Endothelial cell of umbilical vein (primary cell): ENCODE results near the gene KIAA0930. TPM values are rescaled to one million over a fixed set of nuclear protein-coding genes. Genes with fewer than 3 reads are reported as not detected.

Source experiments
- BruUV-seq: library from RNA; stranded (reverse); fragments of 400-500 nt; replicated peaks from 2 replicates; lab custom pipeline; 2021; lab: Mats Ljungman, UMichigan
- CTCF ChIA-PET: fragments of 300-600, 350-600 bp; sonication (Branson Sonifier 250); formaldehyde crosslinking; loops from one replicate; lab custom pipeline; 2021; ENCODE audit warnings: antibody characterized with exemption, inconsistent platforms; lab: Charles Lee
- POLR2A ChIA-PET: fragments of 300-600, 350-600 bp; sonication (Branson Sonifier 250); formaldehyde crosslinking; loops from one replicate; lab custom pipeline; 2021; ENCODE audit warnings: antibody characterized with exemption, inconsistent platforms; lab: Charles Lee
- DNase-seq: peaks from one replicate; pipeline ENCODE4 v3.0.0-alpha.2; 2011; ENCODE audit warnings: low read depth, low spot score
- FAIRE-seq: peaks from 2 replicates; lab custom pipeline; 2011; peaks lifted over from hg19 to GRCh38; lab: Jason Lieb, UNC
- H2AFZ ChIP-seq: 2 replicates; pipeline ENCODE4 v1.6.0; 2012; ENCODE audit warnings: low read depth, low read length, control low read depth, inconsistent platforms
- H3K27ac ChIP-seq: 2 replicates; pipeline ENCODE4 v1.5.1; 2011; ENCODE audit warnings: low read depth, mild to moderate bottlenecking, control low read depth, low read length, moderate library complexity; ENCODE audit not compliant: insufficient read depth
- H3K27me3 ChIP-seq, 2 experiments: 2 replicates each; pipeline versions ENCODE4 v1.6.0 to v1.6.1; 2011; ENCODE audit warnings: low read length in 2 of 2, mixed read lengths in 1 of 2; ENCODE audit not compliant: control insufficient read depth in 2 of 2, insufficient read depth in 2 of 2
- H3K36me3 ChIP-seq, 2 experiments: 2 replicates in 1 of 2; 3 replicates in 1 of 2; pipeline ENCODE4 v1.5.1; 2011; ENCODE audit warnings: low read length in 2 of 2, mild to moderate bottlenecking in 1 of 2, moderate library complexity in 1 of 2; ENCODE audit not compliant: control insufficient read depth in 2 of 2, insufficient read depth in 2 of 2; ENCODE audit errors: extremely low read depth in 1 of 2
- H3K4me1 ChIP-seq: 3 replicates; pipeline ENCODE4 v1.5.1; 2011; ENCODE audit warnings: mild to moderate bottlenecking, low read length; ENCODE audit not compliant: control insufficient read depth, insufficient read depth; ENCODE audit errors: extremely low read depth
- H3K4me2 ChIP-seq: 2 replicates; pipeline ENCODE4 v1.6.1; 2011; ENCODE audit warnings: low read length, control low read depth, mixed read lengths; ENCODE audit not compliant: insufficient read depth
- H3K4me3 ChIP-seq, 3 experiments: fragments of 200-600 bp in 1 of 3; sonication (generic), shearing (Covaris generic) in 1 of 3; replicated peaks in 1 of 3; 2 replicates each; pipeline ENCODE4 v1.5.1; 2011 to 2016; ENCODE audit warnings: control low read depth in 3 of 3, low read length in 3 of 3, mild to moderate bottlenecking in 2 of 3, inconsistent platforms in 1 of 3, low read depth in 1 of 3, moderate library complexity in 1 of 3; ENCODE audit not compliant: insufficient read depth in 1 of 3
- H3K79me2 ChIP-seq: 2 replicates; pipeline ENCODE4 v1.6.0; 2012; ENCODE audit warnings: low read length, inconsistent platforms; ENCODE audit not compliant: control insufficient read depth, insufficient read depth
- H3K9ac ChIP-seq: replicated peaks from 2 replicates; pipeline ENCODE3; 2011; ENCODE audit warnings: low read length, control low read depth; ENCODE audit not compliant: insufficient read depth; ENCODE audit errors: extremely low read depth
- H3K9me1 ChIP-seq: replicated peaks from 3 replicates; pipeline ENCODE4 v1.6.0; 2011; ENCODE audit warnings: mild to moderate bottlenecking, low read length; ENCODE audit not compliant: control insufficient read depth, insufficient read depth; ENCODE audit errors: extremely low read depth
- H3K9me3 ChIP-seq: replicated peaks from 2 replicates; pipeline ENCODE4 v1.5.1; 2012; ENCODE audit warnings: low read length, inconsistent platforms; ENCODE audit not compliant: control insufficient read depth, insufficient read depth
- H4K20me1 ChIP-seq: replicated peaks from 2 replicates; pipeline ENCODE3; 2011; ENCODE audit warnings: mild to moderate bottlenecking, low read length; ENCODE audit not compliant: control insufficient read depth, insufficient read depth; ENCODE audit errors: extremely low read depth
- CTCF ChIP-seq, 2 donors: IDR thresholded peaks; 1 replicate in 1 of 2; 2 replicates in 1 of 2; pipeline ENCODE4 v1.5.1; 2011; ENCODE audit warnings: low read length in 2 of 2, mild to moderate bottlenecking in 2 of 2, moderate library complexity in 2 of 2, control low read depth in 1 of 2, inconsistent platforms in 1 of 2, low read depth in 1 of 2; ENCODE audit not compliant: insufficient read depth in 1 of 2; ENCODE audit errors: extremely low read depth in 1 of 2
- EZH2 ChIP-seq: IDR thresholded peaks from 2 replicates; pipeline ENCODE4 v1.6.1; 2012; ENCODE audit warnings: borderline replicate concordance, low read depth, mild to moderate bottlenecking, moderate library complexity, low read length, inconsistent platforms; ENCODE audit not compliant: severe bottlenecking
- FOS ChIP-seq: IDR thresholded peaks from 2 replicates; pipeline ENCODE4 v1.6.1; 2011; ENCODE audit warnings: mild to moderate bottlenecking, low read length, moderate library complexity, borderline replicate concordance; ENCODE audit not compliant: insufficient read depth
- GATA2 ChIP-seq: IDR thresholded peaks from 2 replicates; pipeline ENCODE4 v1.7.0; 2011; ENCODE audit warnings: low read depth, mild to moderate bottlenecking, moderate library complexity, mixed read lengths, low read length; ENCODE audit not compliant: insufficient read length, insufficient read depth
- JUN ChIP-seq: IDR thresholded peaks from 2 replicates; pipeline ENCODE4 v1.6.1; 2011; ENCODE audit warnings: borderline replicate concordance, low read depth; ENCODE audit not compliant: insufficient read length, insufficient read depth
- MAX ChIP-seq: IDR thresholded peaks from 2 replicates; pipeline ENCODE4 v1.6.1; 2011; ENCODE audit not compliant: insufficient read depth, insufficient read length
- MYC ChIP-seq: IDR thresholded peaks from one replicate; pipeline ENCODE4 v1.6.1; 2011; ENCODE audit warnings: mild to moderate bottlenecking, low read depth, low read length
- POLR2A ChIP-seq: IDR thresholded peaks from 2 replicates; pipeline ENCODE4 v1.6.1; 2012; ENCODE audit warnings: low read depth, mild to moderate bottlenecking, control low read depth, low read length
- POLR2AphosphoS5 ChIP-seq: IDR thresholded peaks from 2 replicates; pipeline ENCODE4 v1.6.1; 2012; ENCODE audit warnings: low read depth, mild to moderate bottlenecking, control low read depth, low read length, moderate library complexity; ENCODE audit not compliant: insufficient read depth
- dilution Hi-C: fragments of 300-500 bp; cut with MboI; formaldehyde crosslinking; loops from one replicate; pipeline ENCODE4 v1.15.0; 2019; ENCODE audit warnings: low sequenced_read_pairs; ENCODE audit not compliant: extremely low pct_ligation_motif_present
- intact Hi-C: fragments of 100-400 bp; cut with micrococcal nuclease; formaldehyde crosslinking; loops from one replicate; pipeline ENCODE4 v1.10.0; 2022
- polyA plus RNA-seq, 4 experiments: library from polyadenylated mRNA; depleted of rRNA in 3 of 4; stranded (reverse) in 3 of 4; unstranded in 1 of 4; fragments of >200 nt; gene quantifications; 2 replicates each; pipeline versions ENCODE4 v1.2.1 to v1.2.3, GENCODE V29; 2011 to 2012; ENCODE audit warnings: missing spikeins in 1 of 4
- total RNA-seq: library from RNA; stranded (reverse); gene quantifications from 2 replicates; pipeline ENCODE4 v1.2.3, GENCODE V29; 2021

The KIAA0930 gene
- total and polyA plus RNA-seq, 2 donors (not counting 3 experiments of a cell fraction or from before 2014, with no cell fraction given), result 37.9 to 53.6 TPM

- Histone ChIP-seq H3K4me1 (no peaks in the 10 kb centered on the region), H2AFZ (no peak overlapping the region), H3K79me2 (peaks cover 7% of the 10 kb centered on the region), H3K27ac (no peak overlapping the region), H4K20me1 (no peaks in the 10 kb centered on the region), H3K4me3 (no peak overlapping the region), H3K9me1 (no peaks in the 10 kb centered on the region), H3K9me3 (no peaks in the 10 kb centered on the region), H3K9ac (no peak overlapping the region), H3K4me2 (no peak overlapping the region), H3K36me3 (peaks cover 6% of the 10 kb centered on the region in 2 experiments), H3K27me3 (no peaks in the 10 kb centered on the region)
- intact Hi-C loops (no loop called here), dilution Hi-C loops (no loop called here)
- no TSS peak for BruUV-seq
- POLR2A ChIA-PET, result no interaction called here
- no peak for TF ChIP-seq EZH2
- TF ChIP-seq CTCF (IDR thresholded peaks at IDR 0.05; ENCODE audit: extremely low read depth in 1 of 2, insufficient read depth in 1 of 2, low read depth in 1 of 2, low read length in 2 of 2), result no peak
- TF ChIP-seq GATA2, result no peak
- no peak for TF ChIP-seq POLR2AphosphoS5
- no peak for TF ChIP-seq MYC
- TF ChIP-seq MAX, result no peak
- TF ChIP-seq POLR2A, result no peak
- no peak for TF ChIP-seq FOS
- TF ChIP-seq JUN, result no peak
- FAIRE-seq (no peak), DNase-seq (no peak)
- CTCF ChIA-PET, result interaction anchor here (1.0 to 1.5 kb wide), 2 partner anchors 13 to 75 kb away, joined by 3 read pairs; no protein-coding TSS in a partner anchor
Observed at GRCh38 chr22:45188779-45189178, 51.9 kb downstream of the KIAA0930 start.
